H4 (cell line): ENCODE data around the gene MACROD2. TPM values are rescaled to one million over a fixed set of nuclear protein-coding genes. Genes with fewer than 3 reads are reported as not detected.

ENCODE experiments used
- DNase-seq: peaks from one replicate; pipeline ENCODE4 v3.0.0-alpha.2; 2015; ENCODE audit warnings: low spot score
- total RNA-seq: library from RNA; depleted of rRNA; stranded (reverse); fragments of >200 nt; shearing (Covaris generic); gene quantifications from 2 replicates; pipeline ENCODE4 v1.2.3, GENCODE V29; 2014

MACROD2 gene
- total RNA-seq, 1 experiment from 2014 or later, result 1.2 TPM

DNA sequence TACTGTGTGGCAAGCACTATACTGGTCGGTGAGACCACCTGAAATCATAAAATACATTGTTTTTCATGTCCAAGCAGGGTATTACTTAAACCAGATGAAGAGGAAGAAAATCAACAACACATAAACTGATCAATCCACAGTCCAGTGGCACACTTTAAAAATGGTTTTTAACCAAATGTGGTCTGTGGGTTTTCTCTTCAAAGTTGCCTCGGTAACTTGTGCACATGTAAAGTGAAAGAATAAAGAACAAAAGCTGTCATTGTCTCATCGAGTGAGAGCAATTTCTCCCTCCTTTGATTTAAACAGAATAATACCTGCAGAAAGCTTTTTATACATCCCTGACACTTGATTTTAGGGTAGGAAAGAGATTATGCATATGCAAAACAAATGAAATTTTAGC is 338.4 kb downstream of the MACROD2 start:
- no peak for DNase-seq

DNA sequence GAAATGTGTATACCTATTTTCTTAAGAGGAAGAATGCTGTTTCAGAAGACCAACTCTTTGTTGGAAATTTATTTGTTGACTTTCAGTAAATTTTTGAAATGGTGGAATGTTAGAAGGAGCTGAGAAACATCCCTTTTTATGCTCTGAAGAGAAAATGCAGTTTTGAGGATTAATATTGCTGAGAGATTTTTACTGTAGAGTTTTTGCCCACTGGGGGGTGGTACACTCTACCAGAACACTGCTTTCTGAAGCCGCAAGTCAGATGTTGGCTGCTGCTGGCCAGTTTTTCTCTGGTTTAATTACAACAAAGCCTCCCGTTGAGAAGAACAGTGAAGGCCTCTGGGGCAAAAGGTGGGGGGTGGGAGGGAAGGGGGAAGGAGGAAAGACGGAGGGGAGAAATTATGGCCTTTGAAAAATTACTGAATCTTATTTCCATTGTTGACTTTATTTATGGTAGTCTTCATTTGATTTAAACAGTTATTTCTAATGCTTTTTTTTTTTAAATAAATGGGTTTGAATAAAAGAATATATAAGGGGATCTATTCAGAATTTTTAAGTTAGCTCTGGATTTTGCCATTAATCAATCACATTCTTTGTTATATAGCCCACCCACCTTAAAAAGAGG is 339.1 kb downstream of the MACROD2 start:
- peak; percentile 88 for DNase-seq

DNA sequence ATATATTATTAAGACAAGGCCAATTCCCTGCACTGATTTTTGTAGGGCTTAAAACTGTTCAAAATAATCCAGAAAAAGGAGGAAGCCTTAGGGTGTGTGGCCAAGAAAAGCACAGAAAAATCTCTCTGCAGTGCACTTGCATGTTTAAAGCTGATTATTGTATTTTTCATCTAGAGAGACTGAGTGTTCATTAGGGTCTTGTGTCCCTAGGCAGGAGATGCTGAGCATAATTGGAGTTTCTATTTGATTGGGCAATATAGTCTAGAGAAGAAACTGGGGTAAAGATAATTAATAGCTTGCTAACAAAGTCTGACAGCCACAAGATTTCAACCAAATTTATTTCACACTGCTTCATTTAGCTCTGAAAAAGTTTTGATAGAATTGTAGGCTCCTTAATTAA is 339.7 kb downstream of the MACROD2 start:
- DNase-seq, result no peak

DNA sequence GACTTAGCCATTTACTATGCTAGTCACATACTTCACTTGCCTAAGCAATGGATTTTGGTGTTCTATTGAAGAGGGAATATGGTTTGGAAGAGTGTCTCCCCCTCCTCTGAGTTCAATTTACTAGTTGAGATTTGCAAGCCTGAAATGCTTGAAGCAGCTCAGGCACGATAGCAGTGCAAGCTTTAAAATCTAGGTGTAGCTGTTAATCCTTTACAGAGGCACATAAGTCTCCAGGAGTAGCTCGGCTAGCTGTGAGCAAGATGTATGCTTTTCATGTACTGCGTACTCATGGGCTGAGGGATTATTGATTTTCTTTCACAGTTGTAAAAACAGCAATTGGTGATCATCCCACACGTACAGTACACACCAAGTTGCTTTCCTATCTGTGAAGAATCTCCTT is 341.4 kb downstream of the MACROD2 start:
- peak; percentile 52 for DNase-seq

DNA sequence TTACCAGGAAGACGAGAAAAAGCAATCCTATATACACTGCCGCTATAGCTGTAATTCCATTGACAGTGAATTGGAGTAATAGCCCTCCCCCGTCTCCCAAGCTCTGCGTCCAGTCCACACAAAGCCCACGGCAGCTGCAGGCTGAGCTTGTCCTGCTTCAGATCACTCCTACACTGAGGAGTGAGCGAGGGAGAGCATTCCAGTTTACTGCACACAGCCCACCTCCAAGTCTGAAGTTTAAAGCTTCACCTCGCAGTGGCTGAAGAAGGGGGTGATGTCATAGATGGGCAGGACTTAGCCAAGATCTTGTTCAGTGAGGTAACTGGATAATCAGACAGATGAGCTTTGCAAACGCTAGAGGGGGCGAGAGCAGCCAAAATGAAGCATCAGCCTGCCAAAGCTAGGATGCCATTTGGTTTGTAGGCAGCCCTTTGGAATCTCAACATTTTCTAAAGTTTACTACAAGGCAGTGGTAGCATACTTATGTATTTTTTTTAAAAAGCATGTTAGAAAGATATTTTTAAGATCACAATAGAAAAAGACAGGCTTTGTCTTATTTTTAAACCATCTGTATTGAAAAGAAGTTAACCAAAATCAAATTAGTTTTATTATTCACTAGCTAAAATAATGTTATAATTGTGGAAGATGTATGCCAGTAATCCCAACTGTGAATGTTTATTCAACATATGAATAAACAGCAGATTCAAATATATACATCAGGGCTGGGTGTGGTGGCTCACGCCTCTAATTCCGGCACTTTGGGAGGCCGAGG is 342.3 kb downstream of the MACROD2 start, which contains the start of gene FLRT3:
FLRT3 (minus strand) TSS at position 213 of the 772 bp plus-strand sequence. CDS start 10,106 bp downstream, outside the sequence.
- DNase-seq, result peak; percentile 99

DNA sequence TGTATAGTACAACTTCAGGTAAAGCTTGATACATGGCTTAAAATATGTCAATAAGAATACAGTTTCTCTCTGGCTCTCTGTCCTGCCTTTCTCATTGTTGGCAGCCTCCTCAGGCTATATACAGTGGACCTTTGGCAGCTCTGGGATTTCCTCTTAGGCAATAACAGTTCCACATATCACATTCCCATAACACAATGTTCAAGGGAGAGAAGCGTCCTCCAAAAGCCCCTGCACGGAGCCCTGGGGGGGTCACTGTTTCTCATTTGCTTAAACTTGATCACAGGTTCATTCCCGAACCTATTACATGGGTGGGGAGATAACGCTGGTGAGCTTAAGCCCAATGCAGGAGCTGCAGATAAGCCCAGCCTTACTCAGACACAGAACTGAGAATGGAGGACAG is 346.5 kb downstream of the MACROD2 start:
- no peak for DNase-seq

DNA sequence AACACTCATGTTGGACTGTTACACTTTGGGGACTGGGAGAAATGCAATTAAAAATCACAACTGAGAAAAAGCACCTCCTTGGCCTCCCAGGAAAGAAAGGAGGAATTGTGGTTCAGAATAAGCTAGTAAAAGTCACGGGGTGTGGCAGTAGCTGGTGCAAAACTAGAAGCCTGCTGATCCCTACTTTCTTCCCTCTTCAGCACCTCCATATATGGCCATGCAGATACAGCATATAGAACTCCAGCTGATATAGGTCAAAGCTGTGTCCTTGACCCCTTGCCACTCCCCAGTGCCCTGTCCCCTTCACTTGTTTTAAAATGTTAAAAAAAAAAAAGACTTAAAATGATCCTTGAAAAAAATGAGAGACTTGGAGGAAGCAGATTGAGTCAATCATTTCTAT is 347.6 kb downstream of the MACROD2 start:
- no peak for DNase-seq

DNA sequence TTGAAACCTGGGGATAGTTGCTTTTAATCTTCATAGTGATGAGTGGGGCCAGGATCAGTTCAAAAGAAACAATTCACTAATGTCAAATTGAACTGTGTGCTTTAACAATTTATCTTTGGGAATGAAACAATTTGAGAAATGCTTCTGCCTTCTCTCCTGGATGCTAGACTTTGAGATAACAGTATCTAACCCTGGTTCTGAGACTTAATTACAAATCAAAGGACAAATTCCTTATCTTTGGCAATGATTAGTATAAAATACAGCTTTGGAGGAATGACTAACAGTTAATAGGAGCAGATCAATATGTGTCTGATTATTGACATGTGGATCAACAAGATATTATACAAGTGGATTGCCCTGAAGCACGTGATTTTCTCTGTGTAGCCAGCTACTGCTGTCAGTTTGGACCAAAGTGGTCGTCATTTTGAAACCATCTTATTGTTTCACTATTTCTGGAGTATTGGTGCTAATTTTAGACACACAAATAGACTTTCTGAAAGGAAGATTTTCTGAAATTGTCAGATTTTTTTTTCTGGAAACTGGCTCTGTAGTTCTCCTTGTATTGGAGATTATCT is 348.3 kb downstream of the MACROD2 start:
- DNase-seq, result no peak

DNA sequence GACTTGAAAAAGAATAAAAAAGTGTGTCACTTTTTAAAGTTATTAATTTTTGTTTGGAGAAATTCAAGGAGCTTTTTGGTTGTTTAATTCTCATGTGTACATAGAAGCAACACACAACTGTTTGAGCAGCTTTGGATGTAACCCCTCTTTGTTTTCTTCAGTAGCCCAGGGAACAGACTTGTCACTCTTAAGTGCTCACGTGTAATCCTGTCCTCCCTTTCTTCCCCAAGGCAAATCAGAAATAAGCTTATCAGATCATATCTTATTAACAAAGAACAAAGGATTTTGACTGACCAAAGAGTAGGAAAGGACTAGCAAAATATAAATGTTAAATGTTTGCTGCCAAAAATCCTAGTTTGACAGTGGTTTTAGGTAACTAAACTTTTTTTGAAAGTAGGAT is 349.4 kb downstream of the MACROD2 start:
- DNase-seq, result no peak

DNA sequence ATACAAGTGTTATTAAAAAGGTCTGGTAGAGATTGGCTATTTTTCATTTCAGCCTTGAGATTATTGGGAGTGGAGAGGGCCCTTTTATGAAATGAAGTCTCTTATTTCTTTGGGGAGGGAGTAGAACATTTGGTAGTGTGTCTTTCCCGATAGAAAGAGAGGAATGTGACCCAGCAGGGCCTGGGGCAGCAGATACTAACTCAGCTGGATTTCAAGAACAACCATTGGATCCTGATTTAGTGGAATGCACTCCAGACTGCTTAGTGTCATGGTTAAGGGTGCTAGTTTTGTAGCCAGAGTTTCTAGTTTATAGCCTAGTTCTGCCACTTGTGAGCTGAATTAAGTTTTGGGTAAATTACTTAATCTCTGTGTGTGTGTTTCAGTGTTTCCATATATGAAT is 360.5 kb downstream of the MACROD2 start:
- DNase-seq, result no peak

DNA sequence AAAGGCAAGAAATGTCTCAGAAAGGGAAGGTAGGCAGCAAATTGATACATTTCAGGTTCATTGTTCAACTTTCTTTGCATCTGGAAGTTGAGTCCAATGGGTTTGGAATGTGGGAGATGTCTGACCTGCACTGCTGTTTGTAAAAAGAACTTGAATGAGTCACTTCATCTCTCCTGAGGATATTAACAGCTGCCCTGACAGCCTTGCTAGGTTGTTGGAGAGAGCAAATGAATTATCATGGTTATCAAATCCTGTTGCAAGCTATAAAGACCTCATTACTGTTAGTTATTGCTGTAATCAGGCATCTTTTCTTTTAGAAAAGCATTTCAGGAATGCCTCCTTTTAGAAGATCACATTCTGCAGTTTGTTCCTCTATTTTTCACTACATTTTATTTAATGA is 365.1 kb downstream of the MACROD2 start:
- DNase-seq, result no peak

DNA sequence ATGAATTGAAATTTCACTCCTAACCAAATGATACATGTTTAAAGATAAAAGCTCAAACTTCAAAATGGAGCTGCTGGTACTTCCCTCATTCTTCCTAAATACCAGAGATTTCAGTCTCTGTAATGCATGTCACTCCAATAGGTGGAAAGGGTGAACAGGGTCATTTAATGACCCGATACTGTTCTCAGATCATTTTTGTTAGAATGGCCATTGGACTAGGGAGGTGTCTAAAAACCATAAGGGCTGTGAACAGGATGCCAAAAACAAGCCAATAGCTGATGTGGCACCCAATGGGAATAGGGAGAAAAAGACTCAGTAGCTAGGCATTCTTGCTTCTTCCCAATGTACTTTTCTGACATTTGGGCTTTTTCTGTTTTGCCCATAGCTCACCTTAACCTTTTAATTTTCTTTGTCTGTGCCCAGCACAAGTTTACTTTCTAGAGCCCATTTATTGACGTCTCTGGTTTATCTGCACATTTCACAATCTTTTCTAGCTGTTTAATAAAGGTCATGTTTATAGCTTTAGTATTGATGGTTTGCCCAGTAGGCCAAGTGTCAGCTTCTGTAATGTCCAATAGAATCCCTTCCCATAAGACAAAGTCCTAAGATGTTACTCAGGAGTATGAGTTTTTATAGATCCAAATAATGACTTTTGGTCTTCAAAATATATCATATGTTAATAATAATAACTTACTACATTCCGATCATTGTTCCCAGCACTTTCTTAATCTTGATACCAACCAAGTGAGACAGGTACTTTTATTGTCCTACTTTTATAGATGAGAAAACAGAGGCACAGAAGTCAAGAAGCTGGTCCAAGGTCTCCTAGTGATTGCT is 366.4 kb downstream of the MACROD2 start:
- no peak for DNase-seq

DNA sequence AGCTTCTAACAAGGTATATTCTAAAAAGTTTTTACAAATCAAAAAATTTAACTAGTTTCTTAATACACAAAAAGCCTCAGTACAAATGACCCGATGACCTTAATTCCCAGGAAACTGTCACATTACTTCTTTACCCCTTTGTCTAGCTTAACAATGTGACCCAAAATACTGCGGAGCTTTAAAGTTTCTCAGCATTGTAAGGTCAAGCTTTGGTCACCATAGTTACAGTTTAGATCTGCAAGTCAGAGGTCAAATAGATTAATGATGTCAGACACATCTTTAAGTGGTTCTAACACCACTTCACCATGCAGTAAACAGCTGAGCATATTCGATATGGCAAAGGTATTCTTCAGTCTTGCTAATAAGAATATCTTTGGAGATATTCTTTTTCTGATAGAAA is 378.9 kb downstream of the MACROD2 start:
- no peak for DNase-seq

DNA sequence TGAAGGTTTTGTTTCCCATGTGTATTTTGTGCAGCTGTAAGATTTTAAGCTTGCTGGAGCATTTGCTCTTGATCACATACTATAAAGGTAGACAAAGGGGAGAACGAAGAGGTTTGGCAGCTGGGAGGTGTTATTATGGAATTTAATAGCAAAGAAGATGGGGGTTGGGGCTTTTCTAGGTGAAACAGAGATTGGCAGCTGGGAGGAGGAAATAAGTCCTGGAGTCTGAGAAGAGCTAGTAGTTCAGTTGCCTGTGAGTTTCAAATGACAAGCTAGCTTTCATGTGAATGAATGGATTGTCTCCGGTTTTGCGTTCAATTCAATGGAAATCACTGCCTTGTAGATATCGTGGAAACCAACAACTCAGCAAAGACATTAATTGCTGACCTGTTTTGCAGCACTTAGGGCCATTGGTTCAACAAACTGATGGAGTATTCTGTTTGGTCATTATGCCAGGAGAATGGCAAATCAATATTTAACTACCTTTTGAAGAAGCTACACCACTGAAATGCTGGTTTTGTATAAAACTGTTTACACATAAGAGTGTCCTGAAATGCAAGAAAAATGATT is 380.2 kb downstream of the MACROD2 start:
- no peak for DNase-seq

DNA sequence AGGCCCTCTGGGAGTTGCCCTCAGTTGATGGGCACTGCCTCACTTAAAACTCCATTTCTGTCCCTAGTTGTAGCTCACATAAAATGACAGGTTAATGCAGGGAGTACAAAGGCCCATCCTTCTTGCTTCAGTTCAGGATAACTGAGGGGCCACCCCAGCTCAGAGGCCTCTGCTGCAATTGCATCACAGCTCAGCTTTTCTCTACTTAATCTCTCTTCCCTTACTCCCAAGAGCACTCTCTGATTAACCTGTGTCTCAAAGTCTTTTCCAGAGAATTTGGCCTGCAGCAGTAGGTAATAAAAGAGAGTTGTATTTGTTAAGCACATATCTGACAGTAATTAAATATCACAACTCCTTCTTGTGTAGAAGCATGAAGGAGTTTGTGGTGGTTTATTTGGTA is 383.0 kb downstream of the MACROD2 start:
- DNase-seq, result no peak

DNA sequence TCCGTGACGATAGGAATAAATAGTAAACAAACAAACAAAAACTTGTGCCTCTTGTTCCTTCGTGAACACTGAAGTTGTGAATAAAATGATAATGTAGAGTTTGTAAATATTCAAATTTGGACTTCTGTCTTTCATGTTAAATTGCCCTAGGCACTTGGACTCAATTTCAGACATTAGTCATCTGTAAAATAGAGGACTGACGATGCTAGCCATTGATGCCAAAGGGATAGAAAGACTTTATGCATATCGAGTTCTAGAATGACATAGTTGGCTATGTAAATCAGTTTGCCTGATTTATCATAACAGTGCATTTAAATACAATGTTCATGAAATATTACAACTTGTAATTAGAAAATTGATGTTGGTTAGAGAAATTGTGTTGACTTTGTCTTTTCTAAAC is 388.0 kb downstream of the MACROD2 start:
- no peak for DNase-seq

DNA sequence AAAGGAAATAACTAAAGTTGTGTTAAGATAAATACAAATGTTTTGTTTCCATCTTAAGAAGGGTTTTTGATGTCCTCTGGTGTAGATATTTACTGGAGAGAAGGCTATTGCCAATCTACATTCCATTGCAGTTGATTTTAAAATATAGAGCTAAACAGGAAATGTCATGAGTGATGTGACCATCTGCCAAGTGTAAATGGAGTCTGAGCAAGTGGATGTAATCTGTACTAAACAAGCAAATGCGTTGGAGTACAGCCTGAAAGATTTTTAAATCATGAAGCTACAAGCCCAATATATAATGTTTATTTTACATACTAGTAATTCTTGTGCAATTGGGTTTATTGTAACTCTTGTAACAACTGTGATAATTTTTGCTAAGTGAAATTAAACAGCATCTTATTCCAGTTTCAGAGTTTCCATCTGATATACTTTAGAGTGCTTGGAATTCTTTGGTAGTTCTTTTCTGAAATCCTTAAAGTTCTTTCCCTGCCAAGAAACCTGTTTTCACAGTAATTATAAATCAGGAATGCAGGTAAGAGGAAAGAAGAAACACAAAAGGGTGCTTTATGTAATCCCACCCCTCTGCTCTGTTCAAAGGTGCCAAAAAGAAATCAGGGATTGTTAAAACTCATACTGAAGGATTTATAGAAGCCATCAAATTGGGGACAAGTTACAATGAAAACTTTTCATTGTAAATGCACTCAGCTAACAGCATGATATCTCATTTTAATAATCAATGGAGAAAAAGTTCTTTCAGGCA is 389.3 kb downstream of the MACROD2 start:
- no peak for DNase-seq

DNA sequence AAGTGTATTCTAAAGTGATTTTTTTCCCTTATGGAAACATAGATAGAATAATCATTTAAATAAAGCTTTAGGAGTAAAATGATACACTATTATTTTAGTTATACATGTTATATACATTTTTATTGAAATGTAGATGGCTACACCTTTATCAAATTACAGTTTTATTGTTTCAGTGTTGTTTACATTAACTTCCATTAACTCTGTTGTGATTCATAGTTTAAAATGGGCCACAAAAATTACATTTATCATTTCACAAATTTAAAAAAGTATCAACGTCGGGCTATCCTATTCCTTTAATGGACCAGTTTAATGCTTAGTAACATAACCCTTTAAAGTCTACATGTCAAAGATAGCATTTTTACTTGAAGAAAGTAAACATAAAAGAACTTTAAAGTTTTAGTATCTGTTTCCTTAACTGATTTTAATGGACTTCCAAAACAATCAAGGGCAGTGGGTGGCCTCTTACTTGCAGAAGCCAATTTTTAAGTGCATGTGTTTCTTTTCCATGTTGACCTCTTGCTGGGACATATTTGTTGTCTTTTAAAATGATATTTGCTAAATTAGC is 389.9 kb downstream of the MACROD2 start:
- no peak for DNase-seq

DNA sequence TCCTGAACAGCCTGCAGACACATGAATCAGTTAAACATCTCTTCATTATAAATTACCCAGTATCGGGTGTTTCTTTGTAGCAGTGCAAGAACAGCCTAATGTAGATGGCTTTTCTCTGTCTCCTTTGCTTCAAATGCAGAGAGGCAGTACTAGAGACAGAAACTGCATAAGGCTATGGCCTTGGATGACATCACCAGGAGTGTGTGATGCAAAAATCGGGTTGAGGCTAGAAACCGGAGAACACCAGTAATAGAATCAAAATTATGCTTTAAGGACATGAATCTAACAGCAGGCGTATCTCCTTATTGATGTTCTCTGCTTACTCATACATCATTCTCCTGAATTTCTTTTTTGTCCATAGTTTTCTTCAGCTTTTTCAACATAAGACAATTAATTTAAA is 391.4 kb downstream of the MACROD2 start:
- DNase-seq, result no peak

DNA sequence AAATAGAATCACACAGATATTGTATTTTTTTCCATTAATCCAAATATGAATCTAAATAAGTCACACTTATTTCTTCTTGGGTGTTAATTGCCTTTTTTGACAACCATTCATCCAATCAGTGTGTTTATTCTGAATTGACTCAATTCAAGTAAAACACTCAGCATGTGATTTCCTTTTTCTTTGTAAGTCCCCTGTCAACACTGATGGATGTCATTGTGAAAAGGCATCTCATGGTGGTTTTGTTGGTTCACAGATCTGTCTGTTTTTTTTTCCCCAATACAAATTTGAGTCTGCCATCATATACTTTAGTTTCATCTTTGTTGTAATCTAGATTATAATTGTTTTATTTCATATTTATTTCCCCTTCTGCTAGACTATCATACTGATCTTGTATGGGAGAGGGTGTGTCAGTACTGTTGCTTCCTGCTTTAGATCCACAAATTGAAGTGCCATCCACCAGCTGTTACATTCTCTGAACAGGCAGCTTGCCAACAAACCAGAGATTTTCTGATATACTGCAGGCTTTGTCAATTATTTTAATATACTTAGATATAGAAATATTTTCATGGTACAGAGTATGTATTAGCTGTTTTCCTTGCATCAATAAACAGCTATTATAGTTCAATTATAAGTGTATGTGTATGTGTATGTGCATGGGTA is 406.3 kb downstream of the MACROD2 start:
- no peak for DNase-seq
